Breast epithelium (tissue), 4 donors: ENCODE data around the gene COL5A1. TPM values are rescaled to one million over a fixed set of nuclear protein-coding genes. Genes with fewer than 3 reads are reported as not detected.
A peak's percentile ranks its signal among the peaks of the same experiment; 100 is the strongest.

Experiments
- DNase-seq, 2 donors: peaks; one replicate each; pipeline ENCODE4 v3.0.0-alpha.2; 2019; ENCODE audit warnings: low spot score in 2 of 2
- H3K27ac ChIP-seq, 2 donors: fragments of 200-600 bp; sonication (generic) in 1 of 2; one replicate each; pipeline ENCODE4 v1.5.1; 2016 to 2019; ENCODE audit warnings: mild to moderate bottlenecking in 1 of 2
- H3K27me3 ChIP-seq, 2 donors: fragments of 200-600 bp; sonication (generic) in 1 of 2; one replicate each; pipeline versions ENCODE4 v1.5.1 to v1.6.0; 2017 to 2019; ENCODE audit warnings: control low read depth in 1 of 2, mild to moderate bottlenecking in 1 of 2
- H3K36me3 ChIP-seq: fragments of 200-600 bp; one replicate; pipeline ENCODE4 v1.5.1; 2019
- H3K4me1 ChIP-seq, 2 donors: fragments of 200-600 bp; sonication (generic); one replicate each; pipeline ENCODE4 v1.5.1; 2016 to 2019; ENCODE audit warnings: control low read depth in 1 of 2
- H3K4me3 ChIP-seq, 3 donors: fragments of 200-600 bp; sonication (generic); 1 replicate in 2 of 3; 2 replicates in 1 of 3; pipeline ENCODE4 v1.5.1; 2016 to 2019; ENCODE audit warnings: mild to moderate bottlenecking in 3 of 3, moderate library complexity in 2 of 3
- H3K9me3 ChIP-seq, 2 donors: fragments of 200-600 bp; sonication (generic) in 1 of 2; one replicate each; pipeline ENCODE4 v1.5.1; 2016 to 2019; ENCODE audit warnings: control low read depth in 1 of 2
- CTCF ChIP-seq, 3 donors: fragments of 450-650 bp; IDR thresholded peaks; one replicate each; pipeline ENCODE4 v1.5.1; 2016 to 2017; ENCODE audit warnings: antibody characterized with exemption in 3 of 3, mild to moderate bottlenecking in 3 of 3, moderate library complexity in 3 of 3
- POLR2A ChIP-seq: fragments of 450-650 bp; IDR thresholded peaks from one replicate; pipeline ENCODE4 v1.6.1; 2016; ENCODE audit warnings: antibody characterized with exemption, mild to moderate bottlenecking, moderate library complexity
- POLR2AphosphoS5 ChIP-seq, 3 donors: sonication (generic); formaldehyde crosslinking; IDR thresholded peaks; one replicate each; pipeline ENCODE4 v1.6.1; 2017; ENCODE audit warnings: antibody characterized with exemption in 3 of 3
- intact Hi-C: fragments of 100-400 bp; cut with DNase I; formaldehyde crosslinking; loops from one replicate; pipeline ENCODE4 v1.15.1; 2023; ENCODE audit warnings: low total_unique reads
- total RNA-seq, 3 donors: library from RNA; depleted of rRNA; stranded (reverse); fragments of >200 nt; gene quantifications; one replicate each; pipeline ENCODE4 v1.1.0, GENCODE V29; 2016

Gene COL5A1
- total RNA-seq, 3 donors from 2014 or later: 12.1 to 17.0 (median 15.4) TPM

- Histone ChIP-seq H3K36me3 (no peaks in the 10 kb centered on the region), H3K27ac (no peak overlapping the region), H3K27me3 (no peaks in the 10 kb centered on the region), H3K4me1 (no peaks in the 10 kb centered on the region), H3K9me3 (no peaks in the 10 kb centered on the region), H3K4me3 (no peak overlapping the region)
- intact Hi-C loops: no loop called here
- no peak for TF ChIP-seq POLR2AphosphoS5 (IDR thresholded peaks at IDR 0.05)
- TF ChIP-seq POLR2A: no peak
- TF ChIP-seq CTCF (IDR thresholded peaks at IDR 0.05): no peak
- no peak for DNase-seq
Measured at GRCh38 chr9:134827559-134827958, 186.0 kb downstream of the COL5A1 start.

GRCh38 chr9:134827993-134828392 lies 186.4 kb downstream of the COL5A1 start:
- Histone ChIP-seq H3K36me3 (no peaks in the 10 kb centered on the region), H3K4me3 (no peak overlapping the region), H3K27me3 (no peaks in the 10 kb centered on the region), H3K9me3 (no peaks in the 10 kb centered on the region), H3K4me1 (no peaks in the 10 kb centered on the region), H3K27ac (no peak overlapping the region)
- TF ChIP-seq CTCF (IDR thresholded peaks at IDR 0.05) (no peak), POLR2A (no peak), POLR2AphosphoS5 (IDR thresholded peaks at IDR 0.05) (no peak)
- DNase-seq: no peak
- intact Hi-C loops: no loop called here

- no peak for DNase-seq
- Histone ChIP-seq H3K9me3 (no peaks in the 10 kb centered on the region), H3K4me3 (no peak overlapping the region), H3K4me1 (no peaks in the 10 kb centered on the region), H3K27ac (no peak overlapping the region), H3K27me3 (no peaks in the 10 kb centered on the region), H3K36me3 (no peaks in the 10 kb centered on the region)
- intact Hi-C loops: no loop called here
- TF ChIP-seq POLR2AphosphoS5 (IDR thresholded peaks at IDR 0.05): no peak
- no peak for TF ChIP-seq POLR2A
- TF ChIP-seq CTCF (IDR thresholded peaks at IDR 0.05): no peak
Measured at GRCh38 chr9:134828892-134829291, 187.3 kb downstream of the COL5A1 start.

GRCh38 chr9:134829356-134829937 lies 187.8 kb downstream of the COL5A1 start:
- Histone ChIP-seq H3K9me3 (no peaks in the 10 kb centered on the region), H3K27ac (no peak overlapping the region), H3K27me3 (no peaks in the 10 kb centered on the region), H3K4me1 (no peaks in the 10 kb centered on the region), H3K4me3 (no peak overlapping the region), H3K36me3 (no peaks in the 10 kb centered on the region)
- TF ChIP-seq POLR2AphosphoS5 (IDR thresholded peaks at IDR 0.05) (no peak), POLR2A (no peak), CTCF (IDR thresholded peaks at IDR 0.05) (no peak)
- no peak for DNase-seq
- intact Hi-C loops: no loop called here

GRCh38 chr9:134830126-134830525 lies 188.5 kb downstream of the COL5A1 start:
- Histone ChIP-seq H3K27me3 (no peaks in the 10 kb centered on the region), H3K4me1 (no peaks in the 10 kb centered on the region), H3K4me3 (no peak overlapping the region), H3K36me3 (no peaks in the 10 kb centered on the region), H3K9me3 (no peaks in the 10 kb centered on the region), H3K27ac (no peak overlapping the region)
- TF ChIP-seq CTCF (IDR thresholded peaks at IDR 0.05): no peak
- TF ChIP-seq POLR2AphosphoS5 (IDR thresholded peaks at IDR 0.05): no peak
- TF ChIP-seq POLR2A: no peak
- peak in 1 of 2 donors; percentile 36 for DNase-seq
- intact Hi-C loops: no loop called here
